Neuron (in vitro differentiated cells): Measurements from ENCODE around the gene IBA57.

Experiments
- H2AFZ ChIP-seq: one replicate; pipeline ENCODE4 v1.6.1; 2013; ENCODE audit warnings: low read depth, mild to moderate bottlenecking, inconsistent platforms, low read length, moderate library complexity
- H3K27me3 ChIP-seq: one replicate; pipeline ENCODE4 v1.6.1; 2013; ENCODE audit warnings: low read length; ENCODE audit not compliant: insufficient read depth
- H3K36me3 ChIP-seq: one replicate; pipeline ENCODE4 v1.6.1; 2013; ENCODE audit warnings: low read length; ENCODE audit not compliant: insufficient read depth
- H3K4me1 ChIP-seq: one replicate; pipeline ENCODE4 v1.6.1; 2013; ENCODE audit warnings: low read length; ENCODE audit not compliant: insufficient read depth
- H3K4me3 ChIP-seq: 2 replicates; pipeline ENCODE4 v1.5.1; 2013; ENCODE audit warnings: mild to moderate bottlenecking, low read length, moderate library complexity
- H3K9me3 ChIP-seq: one replicate; pipeline ENCODE4 v1.6.1; 2013; ENCODE audit warnings: low read length

Gene IBA57

DNA sequence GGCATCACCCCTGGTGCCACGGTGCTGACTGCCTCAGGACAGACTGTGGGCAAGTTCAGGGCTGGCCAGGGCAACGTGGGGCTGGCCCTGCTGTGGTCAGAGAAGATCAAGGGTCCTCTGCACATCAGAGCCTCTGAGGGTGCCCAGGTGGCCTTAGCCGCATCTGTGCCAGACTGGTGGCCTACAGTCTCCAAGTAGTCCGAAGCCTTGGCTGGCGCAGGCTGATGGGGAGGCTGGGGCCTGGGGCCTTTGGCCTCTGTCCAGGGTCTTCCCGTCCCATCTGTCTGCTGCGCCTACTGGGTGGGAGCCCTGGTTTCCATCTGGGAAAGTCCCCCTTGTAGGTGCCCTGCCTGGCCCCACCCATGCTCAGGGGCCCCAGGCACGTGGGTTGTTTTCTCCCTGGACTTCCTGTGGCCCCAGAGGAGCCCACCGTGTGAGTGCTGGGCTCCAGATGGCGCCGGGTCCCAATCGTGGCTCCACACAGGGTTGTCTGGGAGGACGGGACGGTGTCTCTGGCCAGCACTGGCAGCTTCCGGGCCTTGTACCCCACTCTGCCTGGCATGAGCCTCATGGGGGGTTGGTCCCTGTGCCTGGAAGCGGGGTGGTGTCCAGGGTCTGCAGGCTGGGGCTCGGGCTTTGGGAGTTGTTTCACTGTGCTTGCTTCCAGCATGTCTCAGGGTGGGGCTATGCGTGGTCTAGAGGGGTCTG, 9.9 kb downstream of the IBA57 start:
- peaks cover 14% of the 10 kb centered on the region for H3K36me3 ChIP-seq
- no peaks in the 10 kb centered on the region for H3K4me1 ChIP-seq
- H2AFZ ChIP-seq: no peak overlapping the region
- H3K9me3 ChIP-seq: peaks cover 3% of the 10 kb centered on the region
- H3K27me3 ChIP-seq: no peaks in the 10 kb centered on the region
- H3K4me3 ChIP-seq: no peak overlapping the region

DNA sequence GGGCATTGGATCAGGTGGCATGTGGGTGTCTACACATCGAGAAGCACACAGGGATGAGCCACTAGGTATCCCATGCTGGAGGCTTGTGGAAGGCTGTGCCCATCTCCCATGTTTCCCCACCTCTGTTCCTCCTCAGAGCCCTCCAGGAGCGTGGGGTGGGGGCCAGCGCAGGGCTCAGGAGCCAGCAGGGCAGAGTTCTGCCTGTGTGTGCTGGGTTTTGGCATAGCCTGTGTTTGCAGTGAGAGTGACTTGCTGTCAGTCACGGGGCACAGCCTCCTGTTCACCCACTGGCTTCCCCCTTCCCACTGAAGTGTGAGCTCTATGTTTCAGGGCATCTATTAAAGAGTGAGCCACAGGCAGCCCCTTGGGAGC, 10.4 kb downstream of the IBA57 start:
- peaks cover 3% of the 10 kb centered on the region for H3K9me3 ChIP-seq
- no peak overlapping the region for H2AFZ ChIP-seq
- no peaks in the 10 kb centered on the region for H3K27me3 ChIP-seq
- H3K4me1 ChIP-seq: no peaks in the 10 kb centered on the region
- H3K36me3 ChIP-seq: peaks cover 14% of the 10 kb centered on the region
- no peak overlapping the region for H3K4me3 ChIP-seq

DNA sequence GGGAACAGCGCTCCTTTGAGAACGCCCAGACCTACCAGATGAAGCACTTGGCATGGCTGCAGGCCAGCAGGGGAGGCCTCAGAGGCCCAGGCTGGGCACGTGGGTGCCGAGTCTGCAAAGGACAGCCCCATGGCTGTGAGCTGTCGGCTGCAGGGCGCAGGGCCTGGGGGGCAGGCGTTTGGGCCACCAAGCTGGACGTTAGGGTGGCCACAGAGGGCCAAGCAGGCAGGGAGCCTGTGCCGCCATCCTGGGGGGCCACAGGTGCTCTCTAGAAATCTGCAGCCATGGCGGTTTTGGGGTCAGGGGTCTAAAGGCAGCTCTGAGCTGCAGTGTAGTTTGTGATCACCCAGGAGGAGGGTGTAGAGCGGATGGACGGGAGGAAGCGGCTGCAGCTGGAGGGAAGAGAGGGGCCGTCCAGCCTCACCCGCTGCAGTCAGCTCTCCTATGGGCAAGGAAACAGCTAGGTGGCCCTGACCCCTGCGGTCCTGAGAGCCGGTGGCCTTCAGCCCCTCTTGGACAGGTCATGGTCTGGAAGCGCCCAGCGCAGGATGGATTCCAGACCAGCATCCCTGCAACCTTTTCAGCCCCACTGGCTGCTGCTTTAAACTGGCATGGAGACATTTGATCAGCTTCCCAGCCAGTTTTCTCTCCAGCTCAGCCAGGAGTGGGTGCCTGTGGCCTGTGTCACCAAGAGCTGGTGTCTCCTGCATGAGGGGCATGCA, 11.0 kb downstream of the IBA57 start:
- Histone ChIP-seq H3K36me3 (peaks cover 16% of the 10 kb centered on the region), H2AFZ (no peak overlapping the region), H3K9me3 (peaks cover 3% of the 10 kb centered on the region), H3K4me3 (no peak overlapping the region), H3K4me1 (no peaks in the 10 kb centered on the region), H3K27me3 (no peaks in the 10 kb centered on the region)

DNA sequence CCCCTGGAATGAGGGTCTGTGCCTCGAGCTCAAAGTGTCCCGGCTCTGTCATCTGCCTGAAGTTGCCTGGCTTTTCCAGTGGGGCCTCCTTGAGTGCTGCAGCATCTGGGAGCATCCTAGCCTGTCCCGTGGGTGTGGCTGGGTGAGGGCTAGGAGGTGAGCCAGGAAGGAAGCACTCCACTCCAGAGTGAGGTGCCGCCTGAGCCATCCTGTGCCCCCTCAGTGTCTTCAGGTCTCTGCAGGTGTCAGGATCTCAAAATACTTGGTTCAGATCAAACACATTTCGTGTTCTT, 11.5 kb downstream of the IBA57 start:
- peaks cover 3% of the 10 kb centered on the region for H3K9me3 ChIP-seq
- H3K27me3 ChIP-seq: no peaks in the 10 kb centered on the region
- no peak overlapping the region for H2AFZ ChIP-seq
- peaks cover 16% of the 10 kb centered on the region for H3K36me3 ChIP-seq
- no peak overlapping the region for H3K4me3 ChIP-seq
- H3K4me1 ChIP-seq: no peaks in the 10 kb centered on the region

DNA sequence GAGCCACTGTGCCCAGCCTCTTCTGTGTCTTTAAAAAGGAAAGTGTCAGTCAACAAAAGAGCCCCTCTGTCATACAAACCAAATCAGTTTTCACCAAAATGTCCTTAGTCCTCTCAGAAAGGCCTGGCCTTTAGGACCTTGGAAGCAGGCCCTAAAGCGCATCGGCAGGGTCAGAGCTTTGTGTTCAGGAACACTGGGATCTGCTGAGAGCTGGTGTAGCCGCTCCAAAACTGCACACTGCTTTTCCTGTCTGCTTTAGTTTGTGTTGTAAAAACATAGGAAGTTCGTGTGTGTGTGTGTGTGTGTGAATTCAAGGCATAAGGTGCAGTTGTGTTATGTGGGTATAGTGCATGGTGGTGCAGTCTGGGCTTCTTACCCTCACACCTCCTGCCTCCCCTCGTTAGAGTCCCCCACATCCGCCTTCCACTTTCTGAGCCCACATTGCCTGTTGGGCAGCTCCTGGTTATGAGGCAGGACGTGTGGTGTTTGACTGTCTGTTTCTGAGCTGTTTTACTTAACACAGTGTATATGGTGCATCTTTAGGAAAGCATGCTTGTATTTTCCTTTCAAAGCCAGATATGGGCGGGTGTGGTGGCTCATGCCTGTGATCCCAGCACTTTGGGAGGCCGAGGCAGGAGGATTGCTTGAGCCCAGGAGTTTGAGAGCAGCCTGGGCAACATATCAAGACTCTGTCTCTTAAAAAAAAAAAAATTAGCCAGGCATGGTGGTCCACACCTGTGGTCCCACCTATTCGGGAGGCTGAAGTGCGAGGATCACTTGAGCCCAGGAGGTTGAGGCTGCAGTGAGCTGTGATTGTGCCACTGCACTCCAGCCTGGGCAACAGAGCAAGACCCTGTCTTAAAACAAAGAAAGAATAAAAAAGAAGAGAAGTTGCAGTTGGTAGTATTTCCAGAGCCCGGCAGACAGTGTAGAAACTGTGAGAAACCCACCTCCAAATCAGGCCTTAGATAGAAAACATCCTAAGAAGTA, 12.4 kb downstream of the IBA57 start:
- Histone ChIP-seq H3K4me3 (no peak overlapping the region), H3K36me3 (peaks cover 16% of the 10 kb centered on the region)

DNA sequence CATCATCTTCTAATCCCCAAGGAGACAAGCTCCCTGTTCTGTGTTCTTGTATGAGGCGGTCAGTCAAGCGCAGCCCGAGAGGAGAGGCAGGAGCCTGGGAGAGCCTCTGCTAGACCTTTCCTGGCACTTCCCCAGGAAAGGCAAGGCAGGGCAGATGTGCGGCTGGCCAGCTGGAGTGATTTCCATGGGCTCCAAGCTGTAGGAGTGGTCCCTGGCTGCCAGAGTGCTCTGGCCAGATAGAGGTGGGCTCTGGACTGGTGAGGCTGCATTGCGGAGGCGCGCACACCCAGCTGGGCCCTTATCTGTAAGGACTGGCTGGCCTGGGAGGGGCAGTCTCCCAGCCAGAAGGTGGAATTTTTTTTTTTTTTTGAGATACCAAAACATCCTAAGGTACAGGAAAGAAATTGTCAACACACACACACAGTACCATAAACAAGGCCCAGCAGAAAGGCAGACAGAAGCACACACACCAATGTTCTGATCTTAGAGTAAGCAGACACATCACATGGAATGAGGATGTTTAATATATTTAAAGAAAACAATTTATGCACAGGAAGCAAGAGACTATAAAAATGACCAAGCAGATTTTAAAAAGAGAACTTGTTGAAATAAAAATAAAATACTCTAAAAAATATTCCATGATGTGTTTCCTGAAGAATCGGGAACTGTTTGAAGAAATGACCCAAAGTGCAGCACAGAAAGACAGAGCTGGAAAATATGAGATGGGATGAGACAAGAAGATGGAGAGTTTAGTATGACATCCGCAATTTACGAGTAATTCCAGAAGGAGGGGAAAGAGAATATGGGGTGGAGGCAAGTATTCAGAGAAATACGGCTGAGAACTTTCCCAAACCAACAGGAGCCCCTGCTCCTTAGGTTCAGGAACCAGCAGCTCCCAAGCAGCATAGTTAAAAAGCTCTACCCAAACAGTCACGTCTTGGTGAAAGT, 13.4 kb downstream of the IBA57 start:
- no peak overlapping the region for H2AFZ ChIP-seq
- H3K4me1 ChIP-seq: peaks cover 4% of the 10 kb centered on the region
- no peaks in the 10 kb centered on the region for H3K27me3 ChIP-seq
- H3K4me3 ChIP-seq: no peak overlapping the region
- peaks cover 3% of the 10 kb centered on the region for H3K9me3 ChIP-seq
- H3K36me3 ChIP-seq: peaks cover 16% of the 10 kb centered on the region

More for the DNA sequence above, 12.4 kb downstream of the IBA57 start:
- Histone ChIP-seq H3K27me3 (no peaks in the 10 kb centered on the region), H3K4me1 (no peaks in the 10 kb centered on the region), H2AFZ (no peak overlapping the region), H3K9me3 (peaks cover 3% of the 10 kb centered on the region)

DNA sequence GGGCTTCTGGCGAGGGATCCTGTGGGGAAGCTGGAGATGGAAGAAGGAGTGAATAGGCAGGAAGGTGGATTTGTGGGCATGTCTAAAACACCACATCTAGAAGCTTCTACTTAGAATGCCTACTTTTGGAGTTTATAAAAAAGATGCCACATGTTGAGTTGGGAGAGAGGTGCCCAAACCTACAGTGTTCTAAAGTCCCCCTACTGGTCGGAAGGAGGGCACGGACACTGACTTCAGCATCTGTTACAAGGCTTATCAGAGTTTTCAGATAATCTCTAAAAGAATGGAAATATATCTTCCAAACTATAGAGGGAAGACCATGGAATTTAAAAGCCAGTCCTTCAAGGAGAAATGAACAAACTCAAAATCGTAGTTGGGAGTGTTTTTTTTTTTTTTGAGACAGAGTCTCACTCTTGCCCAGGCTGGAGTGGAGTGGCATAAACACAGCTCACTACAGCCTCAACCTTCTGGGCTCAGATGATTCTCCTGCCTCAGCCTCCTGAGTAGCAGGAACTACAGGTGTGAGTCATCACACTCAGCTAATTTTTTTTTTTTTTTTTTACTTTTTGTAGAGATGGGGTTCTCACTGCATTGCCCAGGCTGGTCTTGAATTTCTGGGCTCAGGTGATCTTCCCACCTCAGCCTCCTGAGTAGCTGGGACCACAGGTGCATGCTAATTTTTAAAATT, 14.8 kb downstream of the IBA57 start:
- peaks cover 8% of the 10 kb centered on the region for H3K4me1 ChIP-seq
- no peak overlapping the region for H3K4me3 ChIP-seq
- H3K36me3 ChIP-seq: peaks cover 8% of the 10 kb centered on the region
- peaks cover 3% of the 10 kb centered on the region for H3K9me3 ChIP-seq
- no peaks in the 10 kb centered on the region for H3K27me3 ChIP-seq
- no peak overlapping the region for H2AFZ ChIP-seq

DNA sequence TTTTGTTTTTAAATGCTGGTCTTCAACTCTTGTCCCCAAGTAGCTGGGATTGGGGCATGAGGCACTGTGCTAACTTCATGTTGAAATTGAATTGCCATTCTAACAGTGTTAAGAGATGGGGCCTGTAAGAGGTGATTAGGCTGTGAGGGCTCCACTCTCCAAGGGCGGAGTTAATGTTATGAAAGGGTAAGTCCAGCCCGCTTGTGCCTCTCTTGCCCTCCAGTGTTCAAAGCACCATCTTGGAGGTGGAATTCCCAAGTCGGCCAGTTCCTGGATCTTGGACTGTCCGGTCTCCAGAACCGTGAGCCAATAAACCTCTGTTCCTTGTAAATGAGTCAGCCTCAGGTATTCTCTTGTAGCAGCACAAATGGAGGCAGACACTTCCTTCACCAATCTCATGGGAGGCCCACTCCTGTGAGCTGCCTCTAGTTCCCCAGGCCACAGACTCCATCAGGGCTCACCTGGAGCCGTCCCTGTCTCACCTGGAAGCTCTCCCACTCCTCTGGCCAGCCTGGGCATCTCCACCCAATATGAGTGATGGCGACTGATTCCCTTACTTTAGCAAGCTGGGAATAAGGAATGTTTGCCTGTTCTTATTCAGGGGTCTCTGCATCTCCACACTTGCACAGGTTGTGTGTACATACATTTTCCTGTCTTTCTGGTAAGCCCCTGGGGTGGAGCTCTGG, 15.5 kb downstream of the IBA57 start:
- no peaks in the 10 kb centered on the region for H3K27me3 ChIP-seq
- H3K36me3 ChIP-seq: peaks cover 8% of the 10 kb centered on the region
- peaks cover 3% of the 10 kb centered on the region for H3K9me3 ChIP-seq
- H3K4me3 ChIP-seq: no peak overlapping the region
- H3K4me1 ChIP-seq: peaks cover 8% of the 10 kb centered on the region
- H2AFZ ChIP-seq: no peak overlapping the region

DNA sequence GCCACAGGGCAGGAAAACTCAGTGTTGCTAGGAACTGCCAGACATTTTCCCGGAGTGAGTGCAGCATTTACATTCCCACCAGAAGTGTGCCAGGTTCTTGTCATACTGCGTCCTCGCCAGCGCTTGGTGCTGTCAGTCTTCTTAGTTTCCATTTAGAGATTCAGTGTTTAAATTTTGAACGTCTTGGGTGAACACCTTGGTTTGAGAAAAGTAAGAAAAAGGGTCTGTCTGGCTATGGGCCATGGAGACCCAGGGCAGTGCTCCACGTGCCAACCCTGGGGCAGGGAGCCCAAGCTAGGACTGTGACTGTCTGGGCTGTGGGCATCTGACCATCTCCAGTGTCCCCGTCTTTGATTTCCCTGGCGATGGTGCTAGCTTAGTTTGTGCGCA, 16.0 kb downstream of the IBA57 start:
- peaks cover 3% of the 10 kb centered on the region for H3K9me3 ChIP-seq
- H3K4me3 ChIP-seq: no peak overlapping the region
- H2AFZ ChIP-seq: no peak overlapping the region
- H3K36me3 ChIP-seq: peaks cover 7% of the 10 kb centered on the region
- no peaks in the 10 kb centered on the region for H3K27me3 ChIP-seq
- H3K4me1 ChIP-seq: peaks cover 8% of the 10 kb centered on the region

DNA sequence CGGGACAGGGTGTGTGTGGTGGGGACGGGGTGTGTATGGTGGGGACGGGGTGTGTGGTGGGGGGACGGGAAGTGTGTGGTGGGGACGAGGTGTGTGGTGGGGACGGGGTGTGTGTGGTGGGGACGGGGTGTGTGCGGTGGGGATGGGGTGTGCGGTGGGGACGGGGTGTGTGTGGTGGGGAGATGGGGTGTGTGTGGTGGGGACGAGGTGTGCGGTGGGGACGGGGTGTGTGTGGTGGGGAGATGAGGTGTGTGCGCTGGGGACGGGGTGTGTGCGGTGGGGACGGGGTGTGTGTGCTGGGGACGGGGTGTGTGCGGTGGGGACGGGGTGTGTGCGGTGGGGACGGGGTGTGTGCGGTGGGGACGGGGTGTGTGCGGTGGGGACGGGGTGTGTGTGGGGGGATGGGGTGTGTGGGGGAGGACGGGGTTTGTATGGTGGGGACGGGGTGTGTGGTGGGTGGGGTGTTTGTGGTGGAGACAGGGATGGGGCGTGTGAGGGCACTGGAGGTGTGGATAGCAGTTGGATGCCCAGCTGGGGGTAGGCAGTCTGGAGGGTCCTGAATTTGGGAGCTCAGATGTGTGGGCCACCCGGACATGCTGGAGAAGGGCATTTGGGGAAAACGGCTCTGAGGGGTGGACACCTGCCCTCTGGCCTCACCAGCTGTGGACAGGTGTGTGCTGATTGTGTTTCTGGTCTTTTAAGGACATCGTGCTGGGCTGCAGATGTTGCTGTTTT, 16.9 kb downstream of the IBA57 start:
- no peaks in the 10 kb centered on the region for H3K27me3 ChIP-seq
- no peak overlapping the region for H2AFZ ChIP-seq
- peaks cover 8% of the 10 kb centered on the region for H3K4me1 ChIP-seq
- H3K36me3 ChIP-seq: peaks cover 2% of the 10 kb centered on the region
- H3K4me3 ChIP-seq: no peak overlapping the region
- H3K9me3 ChIP-seq: peaks cover 3% of the 10 kb centered on the region

DNA sequence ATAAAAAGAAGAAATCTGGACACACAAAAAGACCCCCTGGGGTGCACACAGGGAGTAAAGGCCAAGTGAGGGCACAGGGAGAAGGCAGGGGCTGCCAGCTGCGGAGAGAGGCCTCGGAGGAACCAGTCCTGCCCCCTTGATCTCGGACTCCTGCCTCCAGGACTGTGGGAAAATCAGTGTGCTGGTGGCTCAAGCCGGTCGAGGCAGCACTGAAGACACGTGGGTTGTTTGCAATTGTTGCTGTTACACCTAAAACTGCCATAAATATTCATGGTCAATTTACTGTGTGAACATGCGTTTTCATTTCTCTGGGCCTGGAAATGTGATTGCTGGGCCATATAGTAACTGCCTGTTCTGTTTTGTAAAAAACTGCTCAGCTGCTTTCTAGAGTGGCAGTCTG, 18.5 kb downstream of the IBA57 start:
- H3K4me3 ChIP-seq: no peak overlapping the region
- peaks cover 3% of the 10 kb centered on the region for H3K9me3 ChIP-seq
- no peak overlapping the region for H2AFZ ChIP-seq
- peaks cover 8% of the 10 kb centered on the region for H3K4me1 ChIP-seq
- H3K36me3 ChIP-seq: peaks cover 2% of the 10 kb centered on the region
- H3K27me3 ChIP-seq: no peaks in the 10 kb centered on the region
